ENCODE data around the gene CASR.

Gene CASR

GRCh38 chr3:122313281-122313680 lies 129.8 kb downstream of the CASR start:
- peak; percentile 21 to 64 for DNase-seq (ENCODE audit: low read depth in 1 of 2, low spot score in 1 of 2)
- Histone ChIP-seq H3K27me3 (ENCODE audit: insufficient read depth, poor library complexity, severe bottlenecking) (no peaks in the 10 kb centered on the region), H3K4me3 (replicated peaks; ENCODE audit: insufficient read depth, low read length) (no peak overlapping the region), H3K27ac (replicated peaks) (peak overlapping the region; percentile 48)
- TF ChIP-seq POLR2AphosphoS5 (IDR thresholded peaks at IDR 0.05; ENCODE audit: low read depth) (no peak), GABPA (IDR thresholded peaks at IDR 0.05; ENCODE audit: low read depth) (no peak), SPI1 (IDR thresholded peaks at IDR 0.05; ENCODE audit: borderline replicate concordance, low read depth) (no peak)
- TF ChIP-seq, protein P1, sequence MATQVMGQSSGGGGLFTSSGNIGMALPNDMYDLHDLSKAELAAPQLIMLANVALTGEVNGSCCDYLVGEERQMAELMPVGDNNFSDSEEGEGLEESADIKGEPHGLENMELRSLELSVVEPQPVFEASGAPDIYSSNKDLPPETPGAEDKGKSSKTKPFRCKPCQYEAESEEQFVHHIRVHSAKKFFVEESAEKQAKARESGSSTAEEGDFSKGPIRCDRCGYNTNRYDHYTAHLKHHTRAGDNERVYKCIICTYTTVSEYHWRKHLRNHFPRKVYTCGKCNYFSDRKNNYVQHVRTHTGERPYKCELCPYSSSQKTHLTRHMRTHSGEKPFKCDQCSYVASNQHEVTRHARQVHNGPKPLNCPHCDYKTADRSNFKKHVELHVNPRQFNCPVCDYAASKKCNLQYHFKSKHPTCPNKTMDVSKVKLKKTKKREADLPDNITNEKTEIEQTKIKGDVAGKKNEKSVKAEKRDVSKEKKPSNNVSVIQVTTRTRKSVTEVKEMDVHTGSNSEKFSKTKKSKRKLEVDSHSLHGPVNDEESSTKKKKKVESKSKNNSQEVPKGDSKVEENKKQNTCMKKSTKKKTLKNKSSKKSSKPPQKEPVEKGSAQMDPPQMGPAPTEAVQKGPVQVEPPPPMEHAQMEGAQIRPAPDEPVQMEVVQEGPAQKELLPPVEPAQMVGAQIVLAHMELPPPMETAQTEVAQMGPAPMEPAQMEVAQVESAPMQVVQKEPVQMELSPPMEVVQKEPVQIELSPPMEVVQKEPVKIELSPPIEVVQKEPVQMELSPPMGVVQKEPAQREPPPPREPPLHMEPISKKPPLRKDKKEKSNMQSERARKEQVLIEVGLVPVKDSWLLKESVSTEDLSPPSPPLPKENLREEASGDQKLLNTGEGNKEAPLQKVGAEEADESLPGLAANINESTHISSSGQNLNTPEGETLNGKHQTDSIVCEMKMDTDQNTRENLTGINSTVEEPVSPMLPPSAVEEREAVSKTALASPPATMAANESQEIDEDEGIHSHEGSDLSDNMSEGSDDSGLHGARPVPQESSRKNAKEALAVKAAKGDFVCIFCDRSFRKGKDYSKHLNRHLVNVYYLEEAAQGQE (IDR thresholded peaks at IDR 0.05; ENCODE audit: insufficient replicate concordance, low read depth): no peak
- TF ChIP-seq, protein P2, sequence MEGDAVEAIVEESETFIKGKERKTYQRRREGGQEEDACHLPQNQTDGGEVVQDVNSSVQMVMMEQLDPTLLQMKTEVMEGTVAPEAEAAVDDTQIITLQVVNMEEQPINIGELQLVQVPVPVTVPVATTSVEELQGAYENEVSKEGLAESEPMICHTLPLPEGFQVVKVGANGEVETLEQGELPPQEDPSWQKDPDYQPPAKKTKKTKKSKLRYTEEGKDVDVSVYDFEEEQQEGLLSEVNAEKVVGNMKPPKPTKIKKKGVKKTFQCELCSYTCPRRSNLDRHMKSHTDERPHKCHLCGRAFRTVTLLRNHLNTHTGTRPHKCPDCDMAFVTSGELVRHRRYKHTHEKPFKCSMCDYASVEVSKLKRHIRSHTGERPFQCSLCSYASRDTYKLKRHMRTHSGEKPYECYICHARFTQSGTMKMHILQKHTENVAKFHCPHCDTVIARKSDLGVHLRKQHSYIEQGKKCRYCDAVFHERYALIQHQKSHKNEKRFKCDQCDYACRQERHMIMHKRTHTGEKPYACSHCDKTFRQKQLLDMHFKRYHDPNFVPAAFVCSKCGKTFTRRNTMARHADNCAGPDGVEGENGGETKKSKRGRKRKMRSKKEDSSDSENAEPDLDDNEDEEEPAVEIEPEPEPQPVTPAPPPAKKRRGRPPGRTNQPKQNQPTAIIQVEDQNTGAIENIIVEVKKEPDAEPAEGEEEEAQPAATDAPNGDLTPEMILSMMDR (IDR thresholded peaks at IDR 0.05; ENCODE audit: insufficient read depth, low read length): no peak

DNA sequence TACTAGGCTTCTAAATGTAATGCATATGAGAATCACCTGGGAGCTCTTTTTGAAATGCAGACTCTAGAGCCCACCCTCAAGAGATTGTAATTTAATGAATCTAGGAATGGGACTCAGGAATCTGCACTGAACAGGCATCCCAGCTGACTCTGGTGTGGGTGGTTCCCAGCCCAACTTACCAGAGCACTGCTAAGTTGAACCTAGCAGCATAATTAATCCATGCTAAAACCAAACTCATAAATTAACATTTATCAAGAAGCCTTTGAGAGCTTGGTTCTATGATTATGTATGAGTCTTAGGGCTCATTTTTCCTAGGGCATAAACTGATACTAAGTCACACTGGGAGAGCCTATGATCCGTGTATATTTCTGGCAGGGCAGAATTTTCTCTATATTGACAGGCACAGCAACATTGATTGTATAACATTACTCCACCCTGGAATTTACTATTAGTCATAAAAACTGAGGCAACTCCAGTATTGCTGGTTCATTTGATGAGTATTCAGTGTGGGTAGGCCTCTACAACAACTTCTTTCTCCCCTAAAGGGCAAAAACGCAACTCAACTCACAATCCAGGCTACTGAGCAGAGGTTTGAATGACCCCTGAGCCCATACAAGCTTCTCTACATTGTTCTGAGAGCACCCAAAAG lies 130.9 kb downstream of the CASR start:
- DNase-seq (ENCODE audit: low read depth in 1 of 2, low spot score in 1 of 2): no peak
- H3K27me3 ChIP-seq (ENCODE audit: insufficient read depth, poor library complexity, severe bottlenecking): no peaks in the 10 kb centered on the region
- TF ChIP-seq, protein P2 (IDR thresholded peaks at IDR 0.05; ENCODE audit: insufficient read depth, low read length): no peak
- TF ChIP-seq SPI1 (IDR thresholded peaks at IDR 0.05; ENCODE audit: borderline replicate concordance, low read depth) (no peak), GABPA (IDR thresholded peaks at IDR 0.05; ENCODE audit: low read depth) (no peak), POLR2AphosphoS5 (IDR thresholded peaks at IDR 0.05; ENCODE audit: low read depth) (no peak)
- TF ChIP-seq, protein P1 (IDR thresholded peaks at IDR 0.05; ENCODE audit: insufficient replicate concordance, low read depth): no peak
- no peak overlapping the region for H3K4me3 ChIP-seq (replicated peaks; ENCODE audit: insufficient read depth, low read length)
- H3K27ac ChIP-seq (replicated peaks): no peak overlapping the region

- Histone ChIP-seq H3K4me3 (replicated peaks; ENCODE audit: insufficient read depth, low read length) (no peak overlapping the region), H3K27ac (replicated peaks) (no peak overlapping the region), H3K27me3 (ENCODE audit: insufficient read depth, poor library complexity, severe bottlenecking) (no peaks in the 10 kb centered on the region)
- DNase-seq (ENCODE audit: low read depth in 1 of 2, low spot score in 1 of 2): no peak
- TF ChIP-seq POLR2AphosphoS5 (IDR thresholded peaks at IDR 0.05; ENCODE audit: low read depth) (no peak), SPI1 (IDR thresholded peaks at IDR 0.05; ENCODE audit: borderline replicate concordance, low read depth) (no peak), GABPA (IDR thresholded peaks at IDR 0.05; ENCODE audit: low read depth) (no peak)
- TF ChIP-seq, protein P1 (IDR thresholded peaks at IDR 0.05; ENCODE audit: insufficient replicate concordance, low read depth): no peak
- TF ChIP-seq, protein P2 (IDR thresholded peaks at IDR 0.05; ENCODE audit: insufficient read depth, low read length): no peak
These were observed 132.2 kb downstream of the CASR start for GRCh38 chr3:122315619-122316018.

All from HL-60 (cell line).